K562 (cell line): ENCODE data around the gene VPS37D. TPM values are rescaled to one million over a fixed set of nuclear protein-coding genes. Genes with fewer than 3 reads are reported as not detected.

Source experiments
- AFF1 ChIP-seq, 2 experiments: fragments of 450-650 bp; IDR thresholded peaks; 2 replicates each; pipeline ENCODE4 v1.6.1; 2018; ENCODE audit warnings: mild to moderate bottlenecking in 2 of 2, low read depth in 1 of 2; ENCODE audit not compliant: partially characterized antibody in 2 of 2
- BHLHE40 ChIP-seq: IDR thresholded peaks from 2 replicates; pipeline ENCODE4 v1.6.1; 2011; ENCODE audit warnings: low read length, improper control_type of control experiment
- CBFA2T3 ChIP-seq: fragments of 450-650 bp; IDR thresholded peaks from 2 replicates; pipeline ENCODE4 v1.6.1; 2017
- CBFB ChIP-seq: sonication (generic); formaldehyde crosslinking; IDR thresholded peaks from 2 replicates; pipeline ENCODE4 v1.4.0; 2020; ENCODE audit warnings: mild to moderate bottlenecking, missing genetic modification reagents
- CEBPG ChIP-seq, 3 experiments: fragments of 200-800 bp in 1 of 3; sonication (Bioruptor generic) in 1 of 3; sonication (generic) in 1 of 3; formaldehyde crosslinking in 1 of 3; IDR thresholded peaks in 2 of 3; conservative IDR thresholded peaks in 1 of 3; 2 replicates each; pipeline versions ENCODE4 v1.6.1 to v1.8.0; 2016 to 2022; ENCODE audit warnings: missing compliant biosample characterization in 2 of 3, missing genetic modification characterization in 2 of 3, mild to moderate bottlenecking in 1 of 3, missing genetic modification reagents in 1 of 3
- HOXB6 ChIP-seq: fragments of 250-450 bp; sonication (Bioruptor Pico); IDR thresholded peaks from 2 replicates; pipeline ENCODE4 v1.5.1; 2022; ENCODE audit warnings: mild to moderate bottlenecking, borderline replicate concordance
- MEF2A ChIP-seq: IDR thresholded peaks from 2 replicates; pipeline ENCODE4 v1.6.1; 2011; ENCODE audit warnings: low read depth, mild to moderate bottlenecking, low read length, moderate library complexity; ENCODE audit not compliant: control insufficient read depth
- MYC ChIP-seq, 2 experiments: fragments of 250-450 bp in 1 of 2; sonication (Bioruptor Pico) in 1 of 2; IDR thresholded peaks; 2 replicates each; pipeline versions ENCODE4 v1.5.1 to v1.6.1; 2012 to 2021; ENCODE audit warnings: low read depth in 2 of 2, borderline replicate concordance in 1 of 2, improper control_type of control experiment in 1 of 2, low read length in 1 of 2, mild to moderate bottlenecking in 1 of 2, moderate library complexity in 1 of 2
- NR2C2 ChIP-seq, 2 experiments: fragments of 200-800 bp in 1 of 2; sonication (Bioruptor generic) in 1 of 2; sonication (generic) in 1 of 2; formaldehyde crosslinking in 1 of 2; IDR thresholded peaks; 2 replicates each; pipeline versions ENCODE4 v1.6.1 to v1.8.0; 2016 to 2022; ENCODE audit warnings: mild to moderate bottlenecking in 1 of 2, missing compliant biosample characterization in 1 of 2, missing genetic modification characterization in 1 of 2, missing genetic modification reagents in 1 of 2
- PRDM10 ChIP-seq: fragments of 450-650 bp; IDR thresholded peaks from 2 replicates; pipeline ENCODE4 v1.6.1; 2018; ENCODE audit not compliant: partially characterized antibody
- PTTG1 ChIP-seq: fragments of 450-650 bp; IDR thresholded peaks from 2 replicates; pipeline ENCODE4 v1.6.1; 2016; ENCODE audit warnings: low read depth, mild to moderate bottlenecking, missing genetic modification characterization, missing compliant biosample characterization
- RAD21 ChIP-seq, 2 experiments: fragments of 250-450 bp in 1 of 2; fragments of 450-650 bp in 1 of 2; sonication (Bioruptor Pico) in 1 of 2; formaldehyde crosslinking in 1 of 2; IDR thresholded peaks in 1 of 2; conservative IDR thresholded peaks in 1 of 2; 2 replicates each; pipeline versions ENCODE4 v1.4.0 to v1.8.0; 2020 to 2022; ENCODE audit warnings: mild to moderate bottlenecking in 2 of 2, moderate library complexity in 1 of 2
- SMAD1 ChIP-seq: fragments of 150-350 bp; IDR thresholded peaks from 2 replicates; pipeline ENCODE4 v1.6.1; 2014; ENCODE audit warnings: low read length, low read depth; ENCODE audit not compliant: partially characterized antibody
- SMARCA4 ChIP-seq: fragments of 450-650 bp; IDR thresholded peaks from 2 replicates; pipeline ENCODE4 v1.6.1; 2016
- TRIM28 ChIP-seq: fragments of 450-650 bp; IDR thresholded peaks from 2 replicates; pipeline ENCODE4 v1.6.1; 2017
- ZKSCAN1 ChIP-seq: fragments of 150-350 bp; IDR thresholded peaks from 2 replicates; pipeline ENCODE4 v1.6.1; 2016; ENCODE audit warnings: low read depth, low read length
- polyA plus RNA-seq, 8 experiments: library from polyadenylated mRNA; depleted of rRNA in 4 of 8; stranded (reverse) in 5 of 8; unstranded in 3 of 8; fragments of >200 nt; fragmentation: Nextera tagmentation in 2 of 8; fragmentation: Illumina TruSeq in 1 of 8; extraction: Ambion mirVana in 2 of 8; extraction: Trizol in 1 of 8; gene quantifications; 2 replicates each; pipeline versions ENCODE4 v1.2.1 to v1.2.3, GENCODE V29; 2011 to 2014; ENCODE audit warnings: inconsistent platforms in 1 of 8, missing spikeins in 1 of 8
- total RNA-seq, 7 experiments: library from RNA; depleted of rRNA in 6 of 7; stranded (reverse); fragments of >200 nt in 6 of 7; fragmentation: Illumina TruSeq in 2 of 7; extraction: Trizol in 2 of 7; gene quantifications; 2 replicates each; pipeline versions ENCODE4 v1.2.1 to v1.2.3, GENCODE V29; 2011 to 2021; ENCODE audit warnings: low replicate concordance in 1 of 7
- TF ChIP-seq, protein P1 (sequence below), 2 experiments: fragments of 450-650 bp in 1 of 2; sonication (generic) in 1 of 2; formaldehyde crosslinking; conservative IDR thresholded peaks; 2 replicates each; pipeline versions ENCODE4 v1.4.0 to v1.8.1; 2020 to 2022; ENCODE audit warnings: mild to moderate bottlenecking in 1 of 2, missing genetic modification reagents in 1 of 2

The VPS37D gene
- total and polyA plus RNA-seq, 9 of the 15 experiments (the other 6 are each of a cell fraction or from before 2014, with no cell fraction given) = 0.25 to 2.3 (median 1.0) TPM; not detected in 3

DNA sequence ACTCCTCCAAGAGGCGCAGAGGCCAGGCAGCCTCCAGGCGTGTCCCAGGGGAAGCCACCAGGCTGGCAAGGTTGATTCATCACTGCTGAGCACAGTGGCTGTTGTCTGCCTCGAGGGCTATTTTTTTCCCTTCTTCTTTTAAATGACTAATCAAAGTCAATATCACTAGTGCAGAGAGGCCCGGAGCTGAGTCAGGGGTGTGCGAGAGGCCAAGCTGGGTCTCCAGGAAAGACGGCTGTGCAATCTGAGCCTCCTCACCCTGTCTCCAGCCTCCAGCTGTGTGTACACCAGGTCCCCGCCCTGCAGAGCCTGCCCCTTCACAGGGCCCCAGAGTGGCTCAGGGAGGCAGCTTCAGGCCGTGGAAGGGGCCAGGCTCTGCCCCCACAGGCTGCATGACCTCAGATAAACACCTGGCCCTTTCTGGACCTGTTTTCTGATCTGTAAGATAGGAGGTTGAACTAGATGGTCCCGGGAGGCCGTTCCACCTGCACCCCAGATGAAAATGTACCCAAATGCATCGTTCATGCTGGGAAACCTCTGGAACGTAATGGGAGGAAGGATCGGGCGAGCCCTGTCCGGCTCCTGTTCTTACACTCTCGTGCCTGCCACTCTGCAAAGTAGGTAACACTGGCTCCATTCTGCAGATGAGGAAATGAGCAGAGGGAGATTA lies 48.2 kb downstream of the VPS37D start (continued):
- TF ChIP-seq AFF1 (IDR thresholded peaks at IDR 0.05; ENCODE audit: low read depth in 1 of 2, partially characterized antibody in 2 of 2) (peak in 1 of 2 experiments; percentile 51), CEBPG (CRISPR knock-in tag; IDR thresholded peaks at IDR 0.05) (no peak), CEBPG (tag; conservative IDR thresholded peaks at IDR 0.05 in 1 of 2, IDR thresholded peaks at IDR 0.05 in 1 of 2) (no peak), RAD21 (CRISPR knock-in tag; conservative IDR thresholded peaks at IDR 0.05 in 1 of 2, IDR thresholded peaks at IDR 0.05 in 1 of 2) (peak in 1 of 2 experiments; percentile 23; a peak in 2 of 4 replicates), MYC (IDR thresholded peaks at IDR 0.05; ENCODE audit: low read depth, low read length) (peak; percentile 70), MYC (CRISPR knock-in tag; IDR thresholded peaks at IDR 0.05; ENCODE audit: borderline replicate concordance, low read depth) (no peak), TRIM28 (peak; percentile 55; the same call in 1 of the 2 replicates), CBFB (no peak; the same call in 1 of the 2 replicates), BHLHE40 (peak; percentile 70; the same call in 1 of the 2 replicates), SMARCA4 (peak; percentile 85), PTTG1 (no peak), SMAD1 (peak; percentile 32), ZKSCAN1 (0 out of 2 replicates have a peak, but pooled peaks have one; percentile 18), NR2C2 (CRISPR knock-in tag; IDR thresholded peaks at IDR 0.05) (no peak), NR2C2 (tag; IDR thresholded peaks at IDR 0.05) (peak; percentile 44; the same call in 1 of the 2 replicates), HOXB6 (CRISPR knock-in tag) (no peak), CBFA2T3 (peak; percentile 98), MEF2A (no peak), PRDM10 (peak; percentile 13)
- TF ChIP-seq, protein P1, sequence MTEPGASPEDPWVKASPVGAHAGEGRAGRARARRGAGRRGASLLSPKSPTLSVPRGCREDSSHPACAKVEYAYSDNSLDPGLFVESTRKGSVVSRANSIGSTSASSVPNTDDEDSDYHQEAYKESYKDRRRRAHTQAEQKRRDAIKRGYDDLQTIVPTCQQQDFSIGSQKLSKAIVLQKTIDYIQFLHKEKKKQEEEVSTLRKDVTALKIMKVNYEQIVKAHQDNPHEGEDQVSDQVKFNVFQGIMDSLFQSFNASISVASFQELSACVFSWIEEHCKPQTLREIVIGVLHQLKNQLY (CRISPR knock-in tag; conservative IDR thresholded peaks at IDR 0.05) = 0 out of 4 replicates have a peak, but pooled peaks of 1 of the 2 experiments have one; percentile 18
